H1 (cell line): ENCODE data around the gene CYRIA. TPM values are rescaled to one million over a fixed set of nuclear protein-coding genes. Genes with fewer than 3 reads are reported as not detected.

Source experiments
- CTCF ChIA-PET: fragments of 300-600 bp; sonication (Branson Sonifier 250); formaldehyde crosslinking; loops from one replicate; lab custom pipeline; 2021; ENCODE audit not compliant: partially characterized antibody; lab: Charles Lee
- POLR2A ChIA-PET: fragments of 300-600 bp; sonication (Branson Sonifier 250); formaldehyde crosslinking; loops from one replicate; lab custom pipeline; 2021; ENCODE audit warnings: inconsistent platforms; ENCODE audit not compliant: partially characterized antibody; lab: Charles Lee
- DNase-seq, 2 experiments: peaks; one replicate each; pipeline versions ENCODE4 v3.0.0 to v3.0.0-alpha.2; 2010 to 2022; ENCODE audit warnings: low spot score in 2 of 2, low read depth in 1 of 2, mixed read lengths in 1 of 2
- FAIRE-seq: peaks from 2 replicates; lab custom pipeline; 2011; peaks lifted over from hg19 to GRCh38; lab: Jason Lieb, UNC
- H2AFZ ChIP-seq: 2 replicates; pipeline ENCODE4 v1.8.1; 2012; ENCODE audit warnings: low read length, inconsistent platforms
- H2AK5ac ChIP-seq: 2 replicates; pipeline ENCODE4 v1.6.1; 2013; ENCODE audit warnings: low read depth, low read length
- H2BK120ac ChIP-seq: replicated peaks from 2 replicates; pipeline ENCODE3; 2013; ENCODE audit warnings: low read depth, low read length, inconsistent platforms
- H2BK12ac ChIP-seq: 2 replicates; pipeline ENCODE4 v1.6.1; 2013; ENCODE audit warnings: low read depth, low read length
- H2BK15ac ChIP-seq: 2 replicates; pipeline ENCODE4 v1.6.1; 2013; ENCODE audit warnings: low read length
- H2BK20ac ChIP-seq: 2 replicates; pipeline ENCODE4 v1.6.1; 2013; ENCODE audit warnings: low read length
- H2BK5ac ChIP-seq: 2 replicates; pipeline ENCODE4 v1.6.1; 2013; ENCODE audit warnings: low read depth, low read length
- H3K14ac ChIP-seq: 2 replicates; pipeline ENCODE4 v1.6.1; 2013; ENCODE audit warnings: inconsistent platforms; ENCODE audit not compliant: insufficient read length
- H3K18ac ChIP-seq: 2 replicates; pipeline ENCODE4 v1.6.1; 2013; ENCODE audit warnings: low read length; ENCODE audit errors: extremely low read depth
- H3K23ac ChIP-seq: 2 replicates; pipeline ENCODE4 v1.6.1; 2013; ENCODE audit warnings: inconsistent platforms; ENCODE audit not compliant: insufficient read length
- H3K23me2 ChIP-seq: 2 replicates; pipeline ENCODE4 v1.6.1; 2013; ENCODE audit warnings: low read depth, low read length
- H3K27ac ChIP-seq: 2 replicates; pipeline ENCODE4 v1.6.1; 2011; ENCODE audit warnings: low read depth, low read length, inconsistent platforms
- H3K27me3 ChIP-seq, 4 experiments: replicated peaks in 1 of 4; 1 replicate in 1 of 4; 2 replicates in 3 of 4; pipeline versions ENCODE4 v1.6.1 to v1.8.1; 2011 to 2013; ENCODE audit warnings: low read length in 3 of 4, mild to moderate bottlenecking in 3 of 4, inconsistent platforms in 2 of 4, mixed read lengths in 2 of 4, moderate library complexity in 1 of 4; ENCODE audit not compliant: control insufficient read depth in 3 of 4, insufficient read depth in 3 of 4; ENCODE audit errors: extremely low read depth in 1 of 4
- H3K36me3 ChIP-seq, 4 experiments: 2 replicates each; pipeline versions ENCODE4 v1.6.1 to v1.8.1; 2011 to 2013; ENCODE audit warnings: mild to moderate bottlenecking in 4 of 4, low read length in 3 of 4, moderate library complexity in 2 of 4, control low read depth in 1 of 4, inconsistent platforms in 1 of 4; ENCODE audit not compliant: insufficient read depth in 4 of 4, control insufficient read depth in 2 of 4
- H3K4ac ChIP-seq: replicated peaks from 2 replicates; pipeline ENCODE3; 2013; ENCODE audit warnings: low read length, low read depth, mixed read lengths, inconsistent platforms; ENCODE audit not compliant: insufficient read length
- H3K4me1 ChIP-seq, 4 experiments: replicated peaks in 1 of 4; 1 replicate in 1 of 4; 2 replicates in 3 of 4; pipeline versions ENCODE4 v1.6.1 to v1.8.1; 2011 to 2013; ENCODE audit warnings: low read length in 3 of 4, inconsistent platforms in 2 of 4, mixed read lengths in 1 of 4; ENCODE audit not compliant: insufficient read depth in 4 of 4, control insufficient read depth in 3 of 4
- H3K4me2 ChIP-seq, 2 experiments: 2 replicates each; pipeline versions ENCODE4 v1.6.1 to v1.8.1; 2011 to 2013; ENCODE audit warnings: low read depth in 2 of 2, low read length in 2 of 2, control low read depth in 1 of 2, inconsistent platforms in 1 of 2, mild to moderate bottlenecking in 1 of 2; ENCODE audit not compliant: insufficient read depth in 1 of 2
- H3K4me3 ChIP-seq, 4 experiments: fragments of 200-600, 300-600 bp in 1 of 4; sonication (generic), shearing (Covaris generic), sonication (Bioruptor Twin) in 1 of 4; 2 replicates each; pipeline versions ENCODE4 v1.5.1 to v1.8.1; 2011 to 2016; ENCODE audit warnings: low read length in 4 of 4, low read depth in 3 of 4, control low read depth in 2 of 4, inconsistent platforms in 2 of 4, mild to moderate bottlenecking in 2 of 4, mixed read lengths in 1 of 4, moderate library complexity in 1 of 4; ENCODE audit not compliant: insufficient read depth in 2 of 4; ENCODE audit errors: extremely low read depth in 1 of 4
- H3K56ac ChIP-seq: replicated peaks from 2 replicates; pipeline ENCODE3; 2013; ENCODE audit warnings: low read depth, mild to moderate bottlenecking, mixed read lengths, low read length, inconsistent platforms; ENCODE audit not compliant: insufficient read length
- H3K79me1 ChIP-seq: 2 replicates; pipeline ENCODE4 v1.6.1; 2013; ENCODE audit warnings: low read depth, low read length, control low read depth
- H3K79me2 ChIP-seq, 2 experiments: 2 replicates each; pipeline versions ENCODE4 v1.6.1 to v1.8.1; 2012 to 2013; ENCODE audit warnings: low read length in 2 of 2, mild to moderate bottlenecking in 2 of 2, inconsistent platforms in 1 of 2; ENCODE audit not compliant: insufficient read depth in 2 of 2, control insufficient read depth in 1 of 2
- H3K9ac ChIP-seq, 4 experiments: replicated peaks in 1 of 4; 1 replicate in 1 of 4; 2 replicates in 3 of 4; pipeline versions ENCODE4 v1.6.1 to v1.8.1; 2011 to 2013; ENCODE audit warnings: low read depth in 3 of 4, low read length in 3 of 4, control low read depth in 2 of 4, mild to moderate bottlenecking in 2 of 4, moderate library complexity in 2 of 4, inconsistent platforms in 1 of 4; ENCODE audit errors: extremely low read depth in 1 of 4
- H3K9me3 ChIP-seq, 2 experiments: 2 replicates each; pipeline versions ENCODE4 v1.6.1 to v1.8.1; 2012 to 2013; ENCODE audit warnings: mild to moderate bottlenecking in 2 of 2, moderate library complexity in 2 of 2, control low read depth in 1 of 2, inconsistent platforms in 1 of 2, low read depth in 1 of 2, low read length in 1 of 2, mixed read lengths in 1 of 2; ENCODE audit not compliant: insufficient read depth in 2 of 2
- H4K20me1 ChIP-seq, 2 experiments: replicated peaks in 1 of 2; 2 replicates each; pipeline versions ENCODE3 to v1.8.1; 2011 to 2013; ENCODE audit warnings: inconsistent platforms in 2 of 2, low read length in 2 of 2, mild to moderate bottlenecking in 1 of 2; ENCODE audit not compliant: insufficient read depth in 2 of 2, control insufficient read depth in 1 of 2
- H4K5ac ChIP-seq: 2 replicates; pipeline ENCODE4 v1.6.1; 2013; ENCODE audit warnings: low read length, low read depth, mixed read lengths, inconsistent platforms; ENCODE audit not compliant: insufficient read length
- H4K8ac ChIP-seq: 2 replicates; pipeline ENCODE4 v1.8.0; 2013; ENCODE audit warnings: mild to moderate bottlenecking, moderate library complexity, low read length, inconsistent platforms; ENCODE audit not compliant: insufficient read depth; ENCODE audit errors: extremely low read depth
- H4K91ac ChIP-seq: replicated peaks from 2 replicates; pipeline ENCODE3; 2013; ENCODE audit warnings: low read length, mixed read lengths, inconsistent platforms; ENCODE audit not compliant: insufficient read length
- BRCA1 ChIP-seq: IDR thresholded peaks from 2 replicates; pipeline ENCODE4 v1.6.1; 2012; ENCODE audit warnings: low read depth, low read length, improper control_type of control experiment
- E2F6 ChIP-seq: IDR thresholded peaks from 2 replicates; pipeline ENCODE4 v1.6.1; 2012; ENCODE audit warnings: inconsistent platforms
- NANOG ChIP-seq: IDR thresholded peaks from 2 replicates; pipeline ENCODE4 v1.6.1; 2011; ENCODE audit warnings: low read length, low read depth, mild to moderate bottlenecking, inconsistent platforms; ENCODE audit not compliant: insufficient read depth, poor library complexity, severe bottlenecking
- RFX5 ChIP-seq: IDR thresholded peaks from 2 replicates; pipeline ENCODE4 v1.6.1; 2011; ENCODE audit warnings: low read depth, low read length, improper control_type of control experiment, borderline replicate concordance
- TAF7 ChIP-seq: optimal IDR thresholded peaks from 2 replicates; pipeline ENCODE3; 2011; ENCODE audit warnings: low read depth, mild to moderate bottlenecking, inconsistent platforms, low read length, moderate library complexity, borderline replicate concordance
- WGBS, 2 experiments: shearing (Covaris generic) in 1 of 2; methylation state at CpG; one replicate each; pipeline versions ENCODE4 v1.1.6 to v1.1.7; 2013 to 2015; ENCODE audit warnings: low lambda C conversion rate in 2 of 2, mixed read lengths in 2 of 2, inconsistent platforms in 1 of 2, low coverage in 1 of 2, missing lambda C conversion rate in 1 of 2; ENCODE audit not compliant: insufficient replicate concordance in 2 of 2, insufficient coverage in 1 of 2, insufficient read length in 1 of 2; ENCODE audit errors: extremely low coverage in 1 of 2, missing lambda C conversion rate in 1 of 2; 5-methylcytosine and 5-hydroxymethylcytosine counted together
- polyA plus RNA-seq, 7 experiments: library from polyadenylated mRNA; depleted of rRNA in 3 of 7; stranded (reverse) in 5 of 7; unstranded in 2 of 7; fragments of >200 nt in 5 of 7; fragments of 200-250 nt in 2 of 7; gene quantifications; 1 replicate in 5 of 7; 2 replicates in 1 of 7; 4 replicates in 1 of 7; pipeline versions ENCODE4 v1.2.1 to v1.2.3, GENCODE V29; 2011 to 2013; ENCODE audit warnings: missing spikeins in 2 of 7, mixed read lengths in 2 of 7
- total RNA-seq: library from RNA; stranded (reverse); fragmentation: NEBNext Ultra II Directional; extraction: Animal tissue kit (Norgen Biotek cat#: 25700); gene quantifications from 2 replicates; pipeline ENCODE4 v1.2.1, GENCODE V29; 2021

Gene CYRIA
- total and polyA plus RNA-seq, 2 of the 8 experiments (the other 6 are each of a cell fraction or from before 2014, with no cell fraction given): 1.5 to 9.8 TPM

DNA sequence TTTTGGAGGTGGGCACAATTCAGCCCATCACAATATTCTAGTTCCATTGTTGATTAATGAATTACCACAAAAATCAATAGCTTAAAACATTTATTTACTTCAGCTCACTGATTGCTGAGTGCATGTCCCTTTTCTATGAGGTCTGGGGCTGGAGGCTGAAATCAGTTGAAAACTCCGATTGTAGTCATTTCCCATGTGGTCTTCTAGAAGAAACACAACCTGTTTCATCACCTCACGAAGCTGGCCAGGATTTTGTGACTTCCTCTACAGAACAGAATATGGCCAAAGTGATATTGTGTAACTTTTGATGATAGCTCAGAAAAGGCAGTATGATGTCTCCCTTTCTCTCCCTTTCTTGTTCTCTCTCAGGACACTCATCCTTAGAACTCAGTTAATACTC is 44.1 kb upstream of the CYRIA start:
- TF ChIP-seq NANOG: no peak
- no peak for TF ChIP-seq E2F6
- TF ChIP-seq BRCA1: no peak
- no peak for TF ChIP-seq RFX5
- TF ChIP-seq TAF7: no peak
- TF ChIP-seq, all 59 proteins: peak for 0
- no peak for FAIRE-seq

More for the DNA sequence above, 44.1 kb upstream of the CYRIA start:
- H3K36me3 ChIP-seq: no peaks in the 10 kb centered on the region
- H3K23ac ChIP-seq: no peak overlapping the region
- no peak overlapping the region for H2BK120ac ChIP-seq
- no peak overlapping the region for H2BK12ac ChIP-seq
- no peaks in the 10 kb centered on the region for H3K9me3 ChIP-seq
- no peaks in the 10 kb centered on the region; a peak in 1 of 7 replicates for H3K4me1 ChIP-seq
- ChIA-PET POLR2A (no interaction called here), CTCF (interaction anchor here (0.9 to 1.2 kb wide), 2 partner anchors 34 to 46 kb away, joined by 3 read pairs; no protein-coding TSS in a partner anchor)
- no peak overlapping the region for H3K4me2 ChIP-seq
- no peak overlapping the region for H2BK5ac ChIP-seq
- no peaks in the 10 kb centered on the region for H3K23me2 ChIP-seq
- H3K27ac ChIP-seq: no peak overlapping the region
- H4K20me1 ChIP-seq: no peaks in the 10 kb centered on the region
- no peaks in the 10 kb centered on the region for H3K27me3 ChIP-seq
- no peak overlapping the region for H3K9ac ChIP-seq
- H3K4me3 ChIP-seq: no peak overlapping the region
- DNase-seq: no peak
- H4K91ac ChIP-seq: no peak overlapping the region
- no peak overlapping the region for H3K18ac ChIP-seq
- no peak overlapping the region for H3K4ac ChIP-seq
- no peaks in the 10 kb centered on the region for H3K79me2 ChIP-seq
- no peak overlapping the region for H3K56ac ChIP-seq
- H2AK5ac ChIP-seq: no peak overlapping the region
- 76% methylated on average over 2 of the region's 2 CpGs; no CpG with 5 or more reads in 1 of the 2 experiments for WGBS, 2 experiments
- no peak overlapping the region for H2AFZ ChIP-seq
- H4K5ac ChIP-seq: no peak overlapping the region
- H4K8ac ChIP-seq: no peak overlapping the region
- no peak overlapping the region for H3K14ac ChIP-seq
- no peak overlapping the region for H2BK15ac ChIP-seq
- H3K79me1 ChIP-seq: no peaks in the 10 kb centered on the region
- no peak overlapping the region for H2BK20ac ChIP-seq
